Measurements from ENCODE around the gene KLK7. TPM values are rescaled to one million over a fixed set of nuclear protein-coding genes. Genes with fewer than 3 reads are reported as not detected.

The KLK7 gene
- total RNA-seq, 1 experiment from 2014 or later: not detected

GRCh38 chr19:50981587-50982146 is 2.0 kb downstream of the KLK7 start:
- BruUV-seq (replicated peaks): no TSS peak

GRCh38 chr19:50980208-50980607 is 3.5 kb downstream of the KLK7 start:
- H3K27ac Mint-ChIP-seq (ENCODE audit: low read depth, unreplicated experiment): no peak overlapping the region
- CTCF ChIA-PET: interaction anchor here (0.6 to 1.2 kb wide), 2 partner anchors 8 to 11 kb away, joined by 4 to 7 read pairs; no protein-coding TSS in a partner anchor
- POLR2A ChIA-PET: interaction anchor here (0.9 kb wide), 1 partner anchor 21 kb away, joined by 4 read pairs; the partner anchor contains the start of gene KLK8
- no peak for TF ChIP-seq CTCF (IDR thresholded peaks at IDR 0.05; ENCODE audit: unreplicated experiment)
- no peaks in the 10 kb centered on the region for H3K9me3 Mint-ChIP-seq (ENCODE audit: unreplicated experiment)
- no peak for DNase-seq (ENCODE audit: unreplicated experiment)
- no peak overlapping the region for H3K4me3 Mint-ChIP-seq (ENCODE audit: unreplicated experiment)
- BruUV-seq (replicated peaks): no TSS peak
- H3K27me3 Mint-ChIP-seq (ENCODE audit: insufficient read depth, unreplicated experiment): peaks cover 18% of the 10 kb centered on the region
- no peaks in the 10 kb centered on the region for H3K36me3 Mint-ChIP-seq (ENCODE audit: insufficient read depth, unreplicated experiment)
- H3K4me1 Mint-ChIP-seq (ENCODE audit: insufficient read depth, unreplicated experiment): peaks cover 6% of the 10 kb centered on the region
- intact Hi-C loops (cut with micrococcal nuclease): no loop called here

More at GRCh38 chr19:50981587-50982146, 2.0 kb downstream of the KLK7 start:
- no peaks in the 10 kb centered on the region for H3K36me3 Mint-ChIP-seq (ENCODE audit: insufficient read depth, unreplicated experiment)
- intact Hi-C loops (cut with micrococcal nuclease): no loop called here
- no peaks in the 10 kb centered on the region for H3K9me3 Mint-ChIP-seq (ENCODE audit: unreplicated experiment)
- no peak for TF ChIP-seq CTCF (IDR thresholded peaks at IDR 0.05; ENCODE audit: unreplicated experiment)
- peaks cover 18% of the 10 kb centered on the region for H3K27me3 Mint-ChIP-seq (ENCODE audit: insufficient read depth, unreplicated experiment)
- ChIA-PET POLR2A (no interaction called here), CTCF (interaction anchor here (1.0 kb wide), 1 partner anchor 40 kb away, joined by 3 read pairs; no protein-coding TSS in a partner anchor)
- H3K4me3 Mint-ChIP-seq (ENCODE audit: unreplicated experiment): no peak overlapping the region
- H3K4me1 Mint-ChIP-seq (ENCODE audit: insufficient read depth, unreplicated experiment): peaks cover 6% of the 10 kb centered on the region
- no peak for DNase-seq (ENCODE audit: unreplicated experiment)
- no peak overlapping the region for H3K27ac Mint-ChIP-seq (ENCODE audit: low read depth, unreplicated experiment)

GRCh38 chr19:50979758-50980157 is 4.0 kb downstream of the KLK7 start:
- H3K27me3 Mint-ChIP-seq (ENCODE audit: insufficient read depth, unreplicated experiment): peaks cover 18% of the 10 kb centered on the region
- DNase-seq (ENCODE audit: unreplicated experiment): no peak
- H3K9me3 Mint-ChIP-seq (ENCODE audit: unreplicated experiment): no peaks in the 10 kb centered on the region
- H3K4me1 Mint-ChIP-seq (ENCODE audit: insufficient read depth, unreplicated experiment): peaks cover 6% of the 10 kb centered on the region
- H3K27ac Mint-ChIP-seq (ENCODE audit: low read depth, unreplicated experiment): no peak overlapping the region
- no peaks in the 10 kb centered on the region for H3K36me3 Mint-ChIP-seq (ENCODE audit: insufficient read depth, unreplicated experiment)
- TF ChIP-seq CTCF (IDR thresholded peaks at IDR 0.05; ENCODE audit: unreplicated experiment): no peak
- intact Hi-C loops (cut with micrococcal nuclease): no loop called here
- no TSS peak for BruUV-seq (replicated peaks)
- H3K4me3 Mint-ChIP-seq (ENCODE audit: unreplicated experiment): no peak overlapping the region
- CTCF ChIA-PET: interaction anchor here (1.2 kb wide), 1 partner anchor 8 kb away, joined by 7 read pairs; no protein-coding TSS in a partner anchor
- POLR2A ChIA-PET: interaction anchor here (0.9 kb wide), 1 partner anchor 21 kb away, joined by 4 read pairs; the partner anchor contains the start of gene KLK8

- Mint-ChIP-seq H3K27ac (ENCODE audit: low read depth, unreplicated experiment) (no peak overlapping the region), H3K9me3 (ENCODE audit: unreplicated experiment) (no peaks in the 10 kb centered on the region), H3K27me3 (ENCODE audit: insufficient read depth, unreplicated experiment) (peaks cover 18% of the 10 kb centered on the region), H3K36me3 (ENCODE audit: insufficient read depth, unreplicated experiment) (no peaks in the 10 kb centered on the region), H3K4me1 (ENCODE audit: insufficient read depth, unreplicated experiment) (peaks cover 6% of the 10 kb centered on the region), H3K4me3 (ENCODE audit: unreplicated experiment) (no peak overlapping the region)
- intact Hi-C loops (cut with micrococcal nuclease): no loop called here
- BruUV-seq (replicated peaks): no TSS peak
- peak; percentile 16 for DNase-seq (ENCODE audit: unreplicated experiment)
- ChIA-PET CTCF (interaction anchor here (1.2 kb wide), 1 partner anchor 9 kb away, joined by 7 read pairs; no protein-coding TSS in a partner anchor), POLR2A (no interaction called here)
- TF ChIP-seq CTCF (IDR thresholded peaks at IDR 0.05; ENCODE audit: unreplicated experiment): no peak
These were observed 4.8 kb downstream of the KLK7 start for GRCh38 chr19:50978772-50979390.
